ENCODE data around the gene PIGBOS1.

Gene PIGBOS1

GRCh38 chr15:55318588-55319494 is at the start of gene PIGBOS1, which contains the start of gene PIGB:
PIGBOS1 (minus strand) TSS chr15:55319123; CDS start chr15:55317792, 1,331 bp downstream.
PIGB (plus strand) TSS chr15:55319222; CDS start chr15:55319251, 29 bp downstream.
- TF ChIP-seq ZFX (IDR thresholded peaks at IDR 0.05): peak; percentile 67
- no peak for TF ChIP-seq CTCF (conservative IDR thresholded peaks at IDR 0.05)
- peak within 1 kb of the TSS; percentile 76 for H3K27ac ChIP-seq

- no peak for TF ChIP-seq ZFX (IDR thresholded peaks at IDR 0.05)
- TF ChIP-seq CTCF (conservative IDR thresholded peaks at IDR 0.05): no peak
- no peak overlapping the region for H3K27ac ChIP-seq
These were observed 48.1 kb upstream of the PIGBOS1 start for GRCh38 chr15:55366981-55367380.

GRCh38 chr15:55362641-55363040 is 43.7 kb upstream of the PIGBOS1 start:
- H3K27ac ChIP-seq: no peak overlapping the region

GRCh38 chr15:55361048-55361447 is 42.1 kb upstream of the PIGBOS1 start:
- no peak overlapping the region for H3K27ac ChIP-seq
- TF ChIP-seq CTCF (conservative IDR thresholded peaks at IDR 0.05) (no peak), ZFX (IDR thresholded peaks at IDR 0.05) (no peak)

More at GRCh38 chr15:55362641-55363040, 43.7 kb upstream of the PIGBOS1 start:
- TF ChIP-seq ZFX (IDR thresholded peaks at IDR 0.05) (no peak), CTCF (conservative IDR thresholded peaks at IDR 0.05) (no peak)

- H3K27ac ChIP-seq: no peak overlapping the region
- TF ChIP-seq ZFX (IDR thresholded peaks at IDR 0.05) (no peak), CTCF (conservative IDR thresholded peaks at IDR 0.05) (no peak)
These were observed 41.3 kb upstream of the PIGBOS1 start for GRCh38 chr15:55360256-55360655.

- H3K27ac ChIP-seq: no peak overlapping the region
- TF ChIP-seq CTCF (conservative IDR thresholded peaks at IDR 0.05) (no peak), ZFX (IDR thresholded peaks at IDR 0.05) (no peak)
These were observed 39.5 kb upstream of the PIGBOS1 start for GRCh38 chr15:55358471-55358870.

GRCh38 chr15:55357774-55358173 is 38.9 kb upstream of the PIGBOS1 start:
- H3K27ac ChIP-seq: no peak overlapping the region
- TF ChIP-seq ZFX (IDR thresholded peaks at IDR 0.05): no peak
- no peak for TF ChIP-seq CTCF (conservative IDR thresholded peaks at IDR 0.05)

Data from C4-2B (cell line).